Measurements from ENCODE around the gene PAIP2.

GRCh38 chr5:139382807-139383206 is 41.2 kb downstream of the PAIP2 start:
- TF ChIP-seq, protein P1, sequence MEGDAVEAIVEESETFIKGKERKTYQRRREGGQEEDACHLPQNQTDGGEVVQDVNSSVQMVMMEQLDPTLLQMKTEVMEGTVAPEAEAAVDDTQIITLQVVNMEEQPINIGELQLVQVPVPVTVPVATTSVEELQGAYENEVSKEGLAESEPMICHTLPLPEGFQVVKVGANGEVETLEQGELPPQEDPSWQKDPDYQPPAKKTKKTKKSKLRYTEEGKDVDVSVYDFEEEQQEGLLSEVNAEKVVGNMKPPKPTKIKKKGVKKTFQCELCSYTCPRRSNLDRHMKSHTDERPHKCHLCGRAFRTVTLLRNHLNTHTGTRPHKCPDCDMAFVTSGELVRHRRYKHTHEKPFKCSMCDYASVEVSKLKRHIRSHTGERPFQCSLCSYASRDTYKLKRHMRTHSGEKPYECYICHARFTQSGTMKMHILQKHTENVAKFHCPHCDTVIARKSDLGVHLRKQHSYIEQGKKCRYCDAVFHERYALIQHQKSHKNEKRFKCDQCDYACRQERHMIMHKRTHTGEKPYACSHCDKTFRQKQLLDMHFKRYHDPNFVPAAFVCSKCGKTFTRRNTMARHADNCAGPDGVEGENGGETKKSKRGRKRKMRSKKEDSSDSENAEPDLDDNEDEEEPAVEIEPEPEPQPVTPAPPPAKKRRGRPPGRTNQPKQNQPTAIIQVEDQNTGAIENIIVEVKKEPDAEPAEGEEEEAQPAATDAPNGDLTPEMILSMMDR (IDR thresholded peaks at IDR 0.05; ENCODE audit: poor library complexity), result no peak
- TF ChIP-seq EZH2 (IDR thresholded peaks at IDR 0.05; ENCODE audit: borderline replicate concordance), result no peak
- no peak for TF ChIP-seq EZH2phosphoT487 (IDR thresholded peaks at IDR 0.05; ENCODE audit: low read depth, severe bottlenecking, unreplicated experiment)
